NCI-H2081 (cell line): ENCODE measurements around the gene PFKP.

Source experiments
- DNase-seq, 2 experiments: peaks; one replicate each; lab custom pipeline; 2025; lab: John Stamatoyannopoulos, UW

Gene PFKP

DNA sequence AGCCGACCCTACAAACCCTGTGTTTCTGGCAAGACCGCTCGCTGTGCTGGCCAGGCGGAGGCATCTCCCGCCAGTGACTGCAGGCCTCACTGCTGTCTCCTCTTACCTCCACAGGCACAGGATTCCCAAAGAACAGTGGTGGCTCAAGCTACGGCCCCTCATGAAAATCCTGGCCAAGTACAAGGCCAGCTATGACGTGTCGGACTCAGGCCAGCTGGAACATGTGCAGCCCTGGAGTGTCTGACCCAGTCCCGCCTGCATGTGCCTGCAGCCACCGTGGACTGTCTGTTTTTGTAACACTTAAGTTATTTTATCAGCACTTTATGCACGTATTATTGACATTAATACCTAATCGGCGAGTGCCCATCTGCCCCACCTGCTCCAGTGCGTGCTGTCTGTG, 69.0 kb downstream of the PFKP start:
- DNase-seq = no peak

DNA sequence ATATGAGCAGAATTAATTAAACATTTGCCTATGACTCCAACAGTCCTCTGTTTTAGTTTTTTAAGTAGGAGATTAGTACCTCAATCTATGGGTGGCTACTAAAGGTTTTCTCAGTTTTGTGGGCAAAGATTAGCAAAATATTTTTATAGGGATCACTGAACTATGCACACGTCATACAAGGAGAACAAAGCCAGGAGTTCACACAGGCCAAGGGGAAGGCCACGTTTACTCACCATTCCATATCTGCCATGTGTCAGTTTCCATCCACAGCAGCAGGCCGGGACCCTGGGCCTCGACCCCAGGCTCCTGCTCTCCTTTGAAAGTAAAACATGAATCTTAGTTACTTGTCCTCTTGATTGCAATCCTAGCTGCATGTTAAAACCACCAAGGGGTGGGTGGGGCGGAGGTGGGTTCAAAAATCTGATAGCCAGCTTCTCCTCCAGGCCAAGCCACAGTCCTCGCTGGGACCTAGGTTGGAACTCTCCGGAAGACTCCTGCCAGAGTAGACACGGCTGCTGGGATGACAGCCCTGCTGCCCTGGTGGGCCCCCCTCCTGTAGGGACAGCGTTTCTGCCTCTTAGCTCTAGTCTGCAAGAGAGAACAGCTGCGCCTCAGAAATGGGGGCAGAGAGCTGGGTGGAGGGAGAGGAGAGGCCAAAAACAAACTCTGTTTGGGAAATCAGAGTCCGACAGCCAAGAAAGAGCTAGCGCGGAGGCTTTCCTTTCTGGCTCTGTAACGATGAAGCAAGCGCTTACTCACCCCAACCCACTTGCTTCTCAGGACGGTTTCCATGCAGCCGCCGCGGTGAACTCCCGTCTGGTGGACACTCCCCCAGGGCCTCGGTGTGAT, 69.6 kb downstream of the PFKP start:
- DNase-seq = no peak

- no peak for DNase-seq
Measured at GRCh38 chr10:3137958-3138726, 70.8 kb downstream of the PFKP start.

DNA sequence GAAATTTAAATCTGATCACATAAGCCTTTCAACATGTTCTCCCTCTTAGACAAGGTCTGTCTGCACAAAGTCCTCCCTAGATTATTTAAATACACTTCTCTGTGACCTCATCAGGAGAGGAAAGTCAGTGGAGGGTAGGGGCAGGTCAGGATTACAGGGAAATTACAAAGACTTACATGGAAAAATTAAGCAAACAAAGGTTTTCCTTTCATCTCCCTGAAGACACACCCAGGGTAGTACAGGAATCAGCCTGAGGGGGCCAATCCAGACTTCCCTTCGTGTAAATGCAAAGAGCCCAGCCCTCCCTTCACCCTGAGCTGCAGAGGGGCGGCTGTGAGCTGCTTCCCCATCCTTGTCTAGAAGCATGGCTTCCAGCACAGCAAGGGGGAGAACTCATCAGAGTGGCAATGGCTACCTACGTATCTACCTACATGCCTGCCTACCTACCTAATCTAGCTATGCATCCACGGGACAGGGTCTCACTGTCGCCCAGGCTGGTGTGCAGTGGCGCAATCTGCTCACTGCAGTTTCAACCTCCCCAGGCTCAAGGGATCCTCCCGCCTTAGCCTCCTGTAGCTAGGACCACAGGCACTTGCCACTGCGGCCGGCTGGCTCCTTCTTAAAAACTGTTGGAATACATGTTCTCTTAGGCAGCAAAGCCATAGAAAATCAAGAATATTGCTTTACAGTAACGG, 72.0 kb downstream of the PFKP start:
- no peak for DNase-seq

DNA sequence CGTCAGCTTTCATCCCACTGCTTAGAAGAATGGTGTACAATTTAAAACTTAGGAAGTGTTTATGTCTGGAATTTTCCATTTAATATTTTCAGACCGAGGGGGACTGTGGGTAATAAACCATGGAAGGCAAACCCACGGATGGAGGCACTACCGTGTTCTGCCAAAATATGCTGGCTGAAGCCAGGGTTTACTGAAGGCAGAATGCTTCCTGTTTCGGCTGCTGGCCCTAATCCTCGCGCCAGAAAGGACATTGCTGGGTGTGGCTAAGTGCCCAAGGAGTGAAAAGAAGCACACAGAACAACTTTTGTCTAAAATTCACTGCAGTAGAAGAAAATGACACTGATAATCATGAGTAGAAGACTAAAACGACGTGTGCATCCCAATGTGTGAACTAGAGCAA, 72.9 kb downstream of the PFKP start:
- DNase-seq = no peak

GRCh38 chr10:3141351-3142005, 74.1 kb downstream of the PFKP start:
- no peak for DNase-seq

DNA sequence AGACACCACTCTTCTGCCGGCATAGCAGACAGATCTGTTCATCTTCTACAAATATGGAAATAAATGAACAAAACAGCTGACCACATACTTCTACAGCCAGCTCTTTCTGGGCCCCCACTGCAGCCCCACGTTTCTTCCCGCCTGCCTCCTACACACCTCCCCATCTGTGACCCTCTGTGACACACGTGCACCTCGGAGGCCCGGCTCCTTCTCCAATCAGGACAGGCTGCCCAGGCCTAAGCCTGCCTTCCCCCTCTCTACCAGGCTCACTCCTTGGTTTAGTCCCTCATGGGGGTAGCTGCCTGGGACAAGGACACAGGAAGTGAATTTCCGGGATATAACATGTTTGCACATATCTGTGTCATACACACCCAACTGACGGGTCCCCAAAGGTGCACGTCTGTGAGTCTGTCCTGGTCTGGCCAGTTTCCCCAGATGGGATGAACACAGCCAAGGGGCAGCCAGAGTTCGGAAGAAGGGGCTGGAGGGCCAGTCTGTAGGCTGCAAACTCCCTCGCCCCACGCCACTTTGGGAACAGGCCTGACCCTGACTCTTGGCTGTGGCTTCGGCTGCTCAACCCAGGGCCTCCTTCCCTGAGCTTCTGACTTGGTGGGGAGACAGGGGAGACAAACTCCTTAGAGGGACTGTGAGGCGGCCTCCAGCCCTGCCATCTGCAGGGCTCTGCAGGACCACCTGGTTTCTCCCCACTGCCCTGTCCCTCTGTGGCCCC, 75.0 kb downstream of the PFKP start:
- no peak for DNase-seq

DNA sequence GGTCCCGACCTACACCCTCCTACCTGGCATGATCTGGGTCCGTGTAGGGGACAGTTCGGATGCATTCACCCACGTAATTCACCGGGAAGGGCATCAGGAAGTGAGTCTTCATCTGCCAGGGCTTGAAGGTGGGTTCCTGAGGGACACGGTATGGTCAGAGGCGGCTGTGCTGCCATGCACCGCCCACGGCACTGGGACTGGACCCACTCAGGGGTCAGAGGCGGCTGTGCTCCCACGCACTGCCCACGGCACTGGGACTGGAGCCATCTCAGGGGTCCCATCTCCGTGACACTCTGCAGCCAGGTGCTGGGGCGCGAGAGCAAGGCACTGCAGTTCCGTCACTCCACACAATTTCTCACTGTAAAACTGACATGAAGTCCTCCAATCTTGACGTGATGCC, 76.0 kb downstream of the PFKP start:
- no peak for DNase-seq

GRCh38 chr10:3143791-3144434, 76.6 kb downstream of the PFKP start:
- DNase-seq = no peak

GRCh38 chr10:3145366-3145765, 78.0 kb downstream of the PFKP start:
- no peak for DNase-seq

- DNase-seq = no peak
Measured at GRCh38 chr10:3146289-3146688, 78.9 kb downstream of the PFKP start.

DNA sequence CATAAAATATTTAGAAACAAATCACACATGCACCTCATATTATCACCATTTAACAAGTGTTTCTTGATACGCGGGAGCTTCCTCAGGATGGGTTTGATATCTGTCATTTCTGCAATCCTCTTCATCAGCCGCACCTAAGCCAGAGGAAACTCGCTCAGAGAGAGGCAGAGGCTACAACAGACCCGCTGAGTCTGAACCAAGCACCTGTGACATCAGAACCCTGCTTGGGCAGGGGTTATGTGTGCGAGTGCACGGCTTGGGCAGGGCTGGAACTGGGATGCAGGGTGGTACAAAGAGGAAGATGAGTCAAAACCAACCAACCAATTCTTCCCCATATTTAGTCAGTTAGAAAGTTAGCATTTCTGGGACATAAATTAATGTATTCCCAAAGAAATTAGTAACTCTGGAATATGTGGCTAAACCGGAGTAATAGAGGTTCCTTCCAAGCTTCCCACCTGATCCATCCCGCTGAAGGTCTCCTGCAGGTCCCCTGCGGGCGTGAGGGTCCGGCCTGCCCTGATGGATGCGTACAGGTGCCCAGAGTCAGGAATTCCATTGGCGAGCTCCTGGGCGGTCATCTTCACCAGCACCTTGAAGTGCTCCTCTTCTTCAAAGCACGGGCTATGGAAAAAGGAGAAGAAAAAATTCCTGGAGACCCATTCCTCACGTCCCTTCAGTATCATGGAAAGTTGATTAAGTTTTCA, 79.9 kb downstream of the PFKP start:
- DNase-seq = no peak

- DNase-seq = no peak
Measured at GRCh38 chr10:3148041-3148440, 80.7 kb downstream of the PFKP start.

DNA sequence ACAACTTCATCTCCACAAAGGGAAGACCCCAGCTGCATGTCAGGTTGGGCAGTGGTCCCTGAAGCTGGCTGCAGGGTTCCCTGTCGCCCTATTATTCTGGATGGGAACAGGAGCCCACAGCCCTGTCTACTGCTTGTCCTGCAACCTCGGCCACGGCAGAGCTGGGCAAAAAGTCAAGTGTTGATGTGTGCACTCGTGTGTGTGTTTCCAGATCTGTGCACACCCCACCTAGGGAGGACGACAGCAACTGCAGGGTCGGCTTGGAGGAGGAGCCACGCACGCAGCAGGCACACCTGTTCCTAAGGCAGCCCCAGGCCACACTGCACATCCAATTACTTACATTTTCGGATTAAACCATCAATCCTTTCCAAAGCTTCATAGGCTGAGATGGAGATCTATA, 81.6 kb downstream of the PFKP start:
- DNase-seq = no peak

- no peak for DNase-seq
Measured at GRCh38 chr10:3149918-3150317, 82.6 kb downstream of the PFKP start.

- no peak for DNase-seq
Measured at GRCh38 chr10:3150366-3150765, 83.0 kb downstream of the PFKP start.

GRCh38 chr10:3150961-3151360, 83.6 kb downstream of the PFKP start:
- no peak for DNase-seq

DNA sequence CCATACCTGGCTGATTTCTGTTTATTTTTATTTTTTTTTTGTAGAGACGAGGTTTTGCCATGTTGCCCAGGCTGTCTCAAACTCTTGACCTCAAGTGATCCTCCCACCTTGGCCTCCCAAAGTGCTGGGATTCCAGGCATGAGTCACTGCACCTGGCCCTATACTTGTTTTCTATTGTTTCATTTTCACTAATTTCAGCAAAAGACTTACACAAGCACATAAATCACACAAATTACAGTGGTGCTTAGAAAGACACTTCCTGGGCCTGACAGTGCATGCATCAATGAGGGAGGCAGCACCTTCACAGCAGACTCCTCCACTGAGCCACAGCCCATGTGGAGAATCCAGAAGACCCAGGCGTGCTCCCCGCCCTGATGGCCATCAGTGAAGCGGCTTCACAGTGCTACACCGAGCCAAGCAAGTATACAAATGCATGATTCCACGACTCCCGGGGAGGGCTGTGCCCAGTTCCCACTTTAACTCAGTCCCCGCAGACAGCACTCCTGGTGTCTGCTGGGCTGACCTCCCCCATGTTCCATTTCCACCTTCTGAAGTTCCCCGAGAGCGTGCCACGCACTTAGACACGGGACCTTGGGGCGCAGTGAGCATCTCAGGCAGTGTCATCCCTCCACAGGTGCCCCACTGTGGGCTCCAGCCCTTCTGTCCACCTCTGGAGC, 84.7 kb downstream of the PFKP start:
- peak; percentile 18 to 66 for DNase-seq

- DNase-seq = no peak
Measured at GRCh38 chr10:3152566-3152935, 85.2 kb downstream of the PFKP start.

DNA sequence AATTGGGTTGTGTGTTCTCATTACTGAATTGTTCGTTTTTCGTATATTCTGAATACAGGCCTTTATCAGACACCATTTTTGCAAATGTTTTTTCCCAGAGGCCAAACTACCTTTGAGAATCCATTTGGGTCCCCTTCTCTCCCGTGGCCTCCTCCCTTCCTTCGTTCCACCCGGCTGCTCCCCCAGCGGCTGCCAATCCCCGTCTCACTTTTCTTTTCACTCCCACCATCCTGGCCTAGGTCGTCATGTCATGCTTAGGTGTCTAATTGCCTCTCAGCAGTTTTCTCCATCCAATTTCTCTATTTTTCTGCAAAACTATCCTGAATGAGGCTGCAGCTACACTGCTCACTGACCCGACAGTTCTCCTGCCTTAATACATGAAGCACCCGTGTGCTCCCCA, 87.3 kb downstream of the PFKP start:
- DNase-seq = no peak
